IPS-NIHi7 (cell line): ENCODE data around the gene ABTB1.
"Not testable (repeated sequence)": the region's sequence is repeated elsewhere in the genome, so short reads cannot be mapped to it uniquely, and the experiment has no call there.

Source experiments
- DNase-seq: peaks from one replicate; pipeline ENCODE4 v3.0.0; 2012; ENCODE audit warnings: mixed read lengths; ENCODE audit errors: extremely low spot score

Gene ABTB1

GRCh38 chr3:127671523-127672428 lies 976 bp upstream of the ABTB1 start:
- DNase-seq: peak; percentile 32

- DNase-seq: no peak
Observed at GRCh38 chr3:127673191-127674100, 694 bp downstream of the ABTB1 start.

DNA sequence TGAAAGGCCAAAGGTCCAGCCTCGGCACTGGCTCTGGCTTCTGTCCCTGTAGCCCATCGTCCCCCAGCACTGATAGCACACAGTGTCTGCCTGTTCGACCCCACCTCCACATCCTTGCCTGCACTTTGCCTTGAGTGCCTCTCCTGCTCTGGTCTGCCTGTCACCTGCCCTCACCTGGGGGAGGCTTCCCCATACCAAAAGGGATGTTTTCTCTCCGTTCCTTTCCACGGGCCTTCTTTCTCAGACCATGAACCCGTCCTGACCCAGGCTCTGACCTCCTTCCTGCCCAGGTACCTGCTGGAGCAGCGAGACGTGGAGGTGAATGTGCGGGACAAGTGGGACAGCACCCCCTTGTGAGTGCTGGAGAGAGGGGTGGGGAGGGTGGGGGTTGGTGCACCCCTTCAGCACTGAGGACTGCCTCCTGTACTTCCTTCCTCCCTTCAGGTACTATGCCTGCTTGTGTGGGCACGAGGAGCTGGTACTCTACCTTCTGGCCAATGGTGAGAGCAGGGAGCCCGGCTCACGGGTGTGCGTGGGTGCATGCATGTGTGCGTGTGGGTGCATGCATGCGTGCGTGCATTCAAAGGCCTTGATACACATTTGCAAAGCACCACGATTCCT lies 1.5 kb downstream of the ABTB1 start:
- DNase-seq: no peak

DNA sequence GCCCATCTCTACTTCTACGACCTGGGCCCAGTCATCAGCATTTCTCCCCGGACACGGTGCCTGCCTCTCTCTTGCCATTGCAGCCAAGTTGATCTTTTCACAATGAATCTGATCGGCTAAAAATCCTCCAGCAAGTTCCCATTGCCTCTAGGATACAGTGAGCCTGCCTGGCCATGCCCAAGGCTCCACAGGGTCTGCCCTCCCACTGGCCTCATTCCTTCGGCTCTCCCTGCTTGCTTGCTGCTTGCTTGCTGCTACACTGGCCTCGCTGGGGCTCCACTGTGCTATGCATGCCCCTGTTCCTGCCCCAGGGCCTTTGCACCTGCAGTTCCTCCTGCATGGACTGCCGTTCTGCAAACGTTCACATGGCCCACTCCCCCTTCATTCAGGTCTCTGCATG lies 2.0 kb downstream of the ABTB1 start:
- no peak for DNase-seq

- DNase-seq: no peak
Observed at GRCh38 chr3:127675651-127676391, 3.1 kb downstream of the ABTB1 start.

DNA sequence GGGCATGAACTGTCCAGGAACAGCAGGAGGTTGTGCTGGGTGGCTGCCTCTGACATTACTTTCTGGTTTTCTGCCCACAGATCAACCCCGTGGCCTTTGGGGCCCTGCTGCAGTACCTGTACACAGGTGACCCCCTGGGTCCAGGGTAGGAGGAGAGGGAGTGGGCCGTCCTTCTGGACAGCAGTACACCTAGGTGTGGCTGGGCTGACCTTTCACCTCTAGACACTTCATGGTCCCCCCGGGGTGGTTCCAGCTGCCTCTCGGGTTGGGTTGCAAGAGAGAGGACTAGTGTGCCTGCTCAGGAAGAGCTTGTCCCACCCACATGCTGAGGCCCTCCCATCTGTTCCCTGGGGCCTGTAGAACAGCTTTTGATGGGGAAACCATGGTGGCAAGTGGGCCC lies 3.7 kb downstream of the ABTB1 start:
- DNase-seq: no peak

DNA sequence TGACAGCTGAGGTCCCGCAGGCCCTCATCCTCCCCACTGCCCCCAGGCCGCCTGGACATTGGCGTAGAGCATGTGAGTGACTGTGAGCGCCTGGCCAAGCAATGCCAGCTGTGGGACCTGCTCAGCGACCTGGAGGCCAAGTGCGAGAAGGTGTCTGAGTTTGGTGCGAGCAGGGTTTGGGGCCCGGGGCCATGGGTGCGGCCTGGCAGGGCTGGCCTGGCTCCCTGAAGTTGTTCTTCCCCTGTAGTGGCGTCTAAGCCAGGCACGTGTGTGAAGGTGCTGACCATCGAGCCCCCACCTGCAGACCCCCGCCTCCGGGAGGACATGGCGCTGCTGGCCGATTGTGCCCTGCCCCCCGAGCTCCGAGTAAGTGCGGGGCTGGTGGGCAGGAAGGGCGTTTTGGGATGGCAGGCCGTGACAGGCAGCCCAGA lies 4.2 kb downstream of the ABTB1 start:
- no peak for DNase-seq

DNA sequence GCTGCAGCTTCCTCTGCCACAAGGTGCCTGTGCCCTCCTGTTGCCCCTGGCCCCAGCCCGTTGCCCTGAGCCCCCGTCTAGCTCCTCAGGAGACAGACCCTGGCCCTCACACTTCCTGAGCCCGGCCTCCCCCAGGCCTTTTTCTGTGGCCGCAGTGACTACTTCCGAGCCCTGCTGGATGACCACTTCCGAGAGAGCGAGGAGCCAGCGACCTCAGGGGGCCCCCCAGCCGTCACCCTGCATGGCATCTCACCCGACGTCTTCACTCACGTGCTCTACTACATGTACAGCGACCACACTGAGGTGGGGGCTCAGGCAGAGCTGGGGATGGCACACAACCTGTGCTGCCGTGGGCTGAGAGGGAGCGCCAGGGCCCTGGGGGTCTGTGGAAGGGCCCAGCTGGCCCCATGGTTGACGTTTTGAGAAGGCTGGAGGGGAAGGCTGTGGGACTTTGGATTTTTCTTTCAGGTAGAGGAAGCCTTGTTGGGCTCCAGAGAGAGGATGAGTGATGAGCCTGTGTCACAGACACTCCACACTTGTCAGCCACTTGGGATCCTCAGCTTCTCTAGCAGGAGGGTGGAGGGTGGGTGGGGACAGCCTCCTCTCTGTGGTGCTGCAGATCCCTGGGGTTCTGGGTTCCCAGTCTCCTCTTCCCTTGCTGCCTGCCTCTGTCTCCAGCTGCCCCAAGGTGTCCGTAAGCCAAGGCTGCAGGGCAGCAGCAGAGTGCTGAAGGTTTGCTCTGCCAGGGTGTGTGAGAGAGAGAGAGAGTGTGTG lies 5.0 kb downstream of the ABTB1 start:
- DNase-seq: no peak

GRCh38 chr3:127678315-127678599 lies 5.5 kb downstream of the ABTB1 start:
- no peak for DNase-seq

GRCh38 chr3:127678611-127679533 lies 6.1 kb downstream of the ABTB1 start:
- DNase-seq: no peak

DNA sequence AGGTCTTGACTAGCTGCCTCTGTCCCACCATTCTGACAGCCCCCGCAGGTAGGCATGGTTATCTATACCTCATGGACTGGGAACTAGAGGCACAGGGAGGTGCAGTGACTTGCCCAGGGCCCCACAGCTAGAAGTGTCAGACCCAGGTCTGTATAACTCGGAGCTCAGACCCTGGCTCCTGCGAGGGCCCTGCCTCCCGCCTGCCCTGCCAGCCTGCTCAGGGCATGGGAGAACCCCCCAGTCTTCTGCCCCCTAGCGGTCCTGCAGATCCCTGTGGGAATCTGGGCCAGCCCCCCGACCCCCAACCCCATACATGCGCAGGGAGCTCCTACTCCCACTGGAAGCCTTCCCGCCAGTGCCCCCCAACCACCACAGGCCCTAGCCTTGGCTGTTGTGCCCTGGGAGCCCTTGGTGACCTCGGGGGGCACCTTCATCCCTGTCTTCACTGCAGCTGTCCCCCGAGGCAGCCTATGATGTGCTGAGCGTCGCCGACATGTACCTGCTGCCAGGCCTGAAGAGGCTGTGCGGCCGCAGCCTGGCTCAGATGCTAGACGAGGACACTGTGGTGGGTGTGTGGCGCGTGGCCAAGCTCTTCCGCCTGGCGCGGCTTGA lies 6.9 kb downstream of the ABTB1 start:
- peak; percentile 46 for DNase-seq

DNA sequence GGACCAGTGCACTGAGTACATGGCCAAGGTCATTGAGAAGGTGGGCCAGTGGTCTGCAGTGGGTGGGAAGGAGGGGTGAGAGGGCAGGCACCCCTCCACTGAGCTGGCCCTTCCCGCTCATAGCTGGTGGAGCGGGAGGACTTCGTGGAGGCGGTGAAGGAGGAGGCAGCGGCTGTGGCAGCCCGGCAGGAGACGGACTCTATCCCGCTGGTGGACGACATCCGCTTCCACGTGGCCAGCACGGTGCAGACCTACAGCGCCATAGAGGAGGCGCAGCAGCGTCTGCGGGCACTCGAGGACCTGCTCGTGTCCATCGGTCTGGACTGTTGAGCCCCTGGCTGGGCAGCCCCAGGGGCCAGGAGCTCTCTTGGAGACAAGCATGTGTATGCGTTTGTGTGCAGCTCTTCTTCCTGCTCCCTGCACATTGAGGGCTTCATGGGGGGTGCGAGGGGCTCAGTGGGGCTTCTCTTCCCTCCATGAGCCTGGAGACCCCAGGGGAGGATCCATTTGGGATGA lies 7.5 kb downstream of the ABTB1 start:
- no peak for DNase-seq

- no peak for DNase-seq
Observed at GRCh38 chr3:127680798-127681221, 8.1 kb downstream of the ABTB1 start.

GRCh38 chr3:127682175-127682554 lies 9.4 kb downstream of the ABTB1 start:
- not testable (repeated sequence) for DNase-seq

DNA sequence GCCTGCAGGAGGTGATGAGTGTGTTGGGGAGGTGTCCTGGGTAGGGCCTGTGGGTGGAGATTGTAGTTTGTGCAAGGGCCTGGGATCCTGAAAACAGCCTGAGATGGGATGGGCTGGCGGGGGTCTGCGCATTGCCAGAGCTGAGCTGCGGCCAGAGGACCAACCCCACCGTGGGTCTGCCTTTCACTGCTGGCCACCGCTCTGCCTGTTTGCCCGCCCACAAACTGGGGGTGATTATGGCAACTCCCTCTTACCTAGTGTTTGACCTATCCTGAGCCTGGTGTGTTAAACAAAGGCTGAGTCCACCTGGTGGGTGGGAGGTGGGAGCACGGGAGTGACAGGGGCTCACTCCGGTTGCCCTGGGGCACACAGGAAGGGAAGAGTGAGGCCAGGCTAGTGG lies 9.8 kb downstream of the ABTB1 start:
- DNase-seq: peak; percentile 40

DNA sequence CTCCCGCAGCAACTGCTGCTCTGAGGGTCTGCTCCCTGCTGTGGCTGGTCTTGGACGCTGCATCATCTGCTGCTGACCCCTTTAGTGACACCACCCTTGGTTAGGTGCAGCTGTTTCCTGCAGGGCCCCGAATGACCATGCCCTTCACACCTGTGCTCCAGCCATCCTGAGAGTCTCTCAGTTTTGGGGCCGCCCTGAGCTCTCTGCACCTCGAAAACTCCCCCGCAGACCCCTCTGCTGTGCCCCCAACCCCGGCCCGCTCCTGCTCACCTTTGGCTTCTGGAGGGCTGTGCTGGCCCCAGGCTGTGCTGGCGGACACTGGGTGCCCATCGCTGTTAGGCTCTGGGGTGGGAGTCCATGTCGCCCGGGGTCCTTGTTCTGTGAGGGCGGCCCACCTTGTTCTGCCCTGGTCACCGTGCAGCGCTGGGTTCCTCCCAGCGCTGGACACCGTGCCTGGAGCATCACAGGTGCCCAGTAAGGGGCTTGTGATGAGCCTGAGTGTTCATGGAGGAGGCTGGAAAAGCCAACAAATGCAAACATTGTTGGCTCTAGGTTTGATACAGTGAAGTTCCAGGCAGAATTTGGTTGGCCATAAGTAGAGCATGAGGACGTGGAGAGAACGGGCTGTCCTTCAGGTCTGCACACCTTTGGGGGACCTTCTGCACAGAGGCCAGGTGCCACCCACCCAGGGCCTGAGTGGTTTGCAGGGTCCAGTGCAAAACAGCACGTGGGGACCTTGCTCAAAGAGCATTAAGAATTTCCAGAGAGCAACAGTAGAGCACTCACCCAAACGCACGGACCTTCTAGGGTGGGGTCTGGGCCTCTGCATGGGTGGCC lies 12.3 kb downstream of the ABTB1 start:
- no peak for DNase-seq

DNA sequence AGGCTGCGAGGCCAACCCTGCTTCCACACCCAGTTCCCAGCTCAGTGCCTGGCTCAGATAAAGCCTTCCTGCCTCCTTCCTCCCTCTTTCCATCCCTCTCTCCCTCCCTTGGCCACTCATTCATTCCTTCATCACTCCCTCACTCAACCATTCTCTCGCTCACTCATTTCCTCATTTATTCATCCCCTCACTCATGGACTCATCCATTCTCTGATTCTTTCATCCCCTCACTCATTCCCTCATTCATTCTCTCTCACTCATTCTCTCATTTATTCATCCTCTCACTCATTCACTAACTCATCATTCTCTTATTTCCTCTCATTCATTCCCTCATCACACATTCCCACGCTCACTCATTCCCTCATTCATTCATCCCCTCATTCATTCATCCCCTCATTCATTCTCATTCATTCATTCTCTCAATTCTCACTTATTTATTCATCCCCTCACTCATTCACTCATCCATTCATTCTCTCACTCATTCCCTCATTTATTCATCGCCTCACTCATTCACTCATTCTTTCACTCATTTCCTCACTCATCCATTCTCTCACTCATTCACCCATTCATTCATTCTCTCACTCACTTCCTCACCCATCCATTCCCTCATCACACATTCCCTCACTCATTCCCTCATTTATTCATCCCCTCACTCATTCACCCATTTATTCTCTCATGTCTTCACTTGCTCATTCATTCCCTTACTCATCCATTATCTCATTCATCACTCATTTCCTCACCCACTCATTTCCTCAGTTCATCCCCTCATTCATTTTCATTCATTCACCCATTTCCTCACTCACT lies 13.2 kb downstream of the ABTB1 start:
- DNase-seq: no peak
